ENCODE data around the gene IP6K1.
"Not testable (repeated sequence)": the region's sequence is repeated elsewhere in the genome, so short reads cannot be mapped to it uniquely, and the experiment has no call there.

The IP6K1 gene

DNA sequence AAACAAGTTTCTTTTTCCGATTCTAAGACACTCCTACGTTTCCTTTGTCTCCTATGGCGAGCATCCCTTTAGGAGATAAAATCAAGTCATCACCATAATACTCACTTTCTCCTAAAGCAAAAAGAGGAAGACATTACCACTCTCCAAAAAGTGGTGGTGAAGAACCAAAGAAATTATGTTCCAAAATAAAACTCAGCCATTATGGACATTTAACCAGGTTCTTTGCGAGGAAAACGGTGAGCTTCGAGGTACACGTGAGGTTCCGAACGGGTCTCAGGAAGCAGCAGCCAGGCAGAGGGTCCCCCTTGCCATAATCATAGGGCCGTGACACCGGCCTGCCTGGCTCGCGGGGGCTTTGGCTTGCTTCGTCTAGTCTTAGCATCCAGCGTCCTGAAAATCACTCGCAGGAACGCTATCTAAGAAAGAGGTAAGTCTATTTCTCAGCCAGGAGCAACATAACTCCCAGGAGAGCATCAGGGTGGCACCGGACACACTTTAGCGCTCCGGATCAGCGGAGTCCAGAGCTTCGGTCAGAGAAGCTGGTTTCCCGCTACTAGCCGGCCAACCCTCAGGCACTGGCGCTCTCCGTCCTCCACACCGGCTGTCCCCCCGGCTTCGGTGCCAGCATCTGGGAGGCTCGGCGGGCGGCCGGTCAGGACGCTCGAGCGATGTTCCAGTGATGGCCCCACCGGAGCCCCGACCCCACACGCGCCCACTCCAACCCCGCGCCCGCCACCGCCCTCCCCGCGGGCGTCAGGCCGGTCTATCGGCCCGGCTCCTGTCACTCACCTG lies 581 bp downstream of the IP6K1 start:
- H3K4me3 ChIP-seq (ENCODE audit: low read length) = peak overlapping the region; percentile 87
- no peak for DNase-seq (ENCODE audit: low read depth)
- no peak for TF ChIP-seq CTCF (conservative IDR thresholded peaks at IDR 0.05; ENCODE audit: low read depth, low read length)

DNA sequence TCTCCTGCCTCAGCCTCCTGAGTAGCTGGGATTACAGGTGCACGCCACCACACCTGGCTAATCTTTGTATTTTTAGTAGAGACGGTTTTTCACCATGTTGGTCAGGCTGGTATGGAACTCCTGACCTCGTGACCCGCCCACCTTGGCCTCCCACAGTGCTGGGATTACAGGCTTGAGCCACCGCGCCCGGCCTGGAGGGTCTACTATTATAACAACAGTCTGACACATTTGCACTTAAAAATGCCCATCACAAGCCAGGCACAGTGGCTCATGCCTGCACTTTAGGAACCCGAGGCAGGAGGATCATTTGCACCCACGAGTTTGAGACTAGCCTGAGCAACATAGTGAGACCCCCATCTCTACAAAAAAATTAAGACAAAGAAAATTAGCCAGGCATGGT lies 4.1 kb downstream of the IP6K1 start:
- H3K4me3 ChIP-seq (ENCODE audit: low read length); DNase-seq (ENCODE audit: low read depth): not testable (repeated sequence)

DNA sequence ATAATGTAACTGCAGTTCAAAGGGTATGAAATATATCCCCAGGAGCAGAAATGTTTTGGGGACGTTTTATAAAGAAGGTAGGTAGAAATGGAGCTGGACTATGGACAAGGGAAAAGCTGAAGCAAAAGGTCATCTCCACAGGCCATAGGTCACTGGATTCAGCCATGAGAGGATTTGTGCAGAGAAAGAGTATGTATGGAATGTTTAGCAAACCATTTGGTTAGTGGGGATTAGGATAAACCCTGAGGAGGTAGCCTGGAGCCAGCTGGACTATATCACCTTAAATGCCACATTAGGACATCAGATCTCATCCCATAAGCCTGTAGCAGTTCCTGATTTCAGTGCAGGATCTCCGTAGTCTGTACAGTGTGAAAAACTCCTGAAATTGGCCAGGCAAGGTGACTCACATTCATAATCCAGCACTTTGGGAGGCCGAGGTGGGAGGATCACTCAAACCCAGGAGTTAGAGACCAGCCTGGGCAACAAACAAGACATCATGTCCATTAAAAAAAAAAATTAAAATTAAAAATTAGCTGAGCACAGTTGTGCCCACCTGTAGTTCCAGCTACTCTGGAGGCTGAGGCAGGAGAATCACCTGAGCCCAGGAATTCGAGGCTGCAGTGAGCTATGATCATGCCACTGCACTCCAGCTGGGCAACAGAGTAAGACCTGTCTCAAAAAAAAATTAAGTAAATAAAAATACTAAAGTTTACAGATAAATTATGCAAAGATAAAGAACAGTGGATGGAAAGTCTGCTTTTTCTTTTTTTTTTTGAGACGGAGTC lies 4.7 kb downstream of the IP6K1 start:
- no peak for TF ChIP-seq CTCF (conservative IDR thresholded peaks at IDR 0.05; ENCODE audit: low read depth, low read length)
- no peak for DNase-seq (ENCODE audit: low read depth)
- H3K4me3 ChIP-seq (ENCODE audit: low read length) = no peak overlapping the region

DNA sequence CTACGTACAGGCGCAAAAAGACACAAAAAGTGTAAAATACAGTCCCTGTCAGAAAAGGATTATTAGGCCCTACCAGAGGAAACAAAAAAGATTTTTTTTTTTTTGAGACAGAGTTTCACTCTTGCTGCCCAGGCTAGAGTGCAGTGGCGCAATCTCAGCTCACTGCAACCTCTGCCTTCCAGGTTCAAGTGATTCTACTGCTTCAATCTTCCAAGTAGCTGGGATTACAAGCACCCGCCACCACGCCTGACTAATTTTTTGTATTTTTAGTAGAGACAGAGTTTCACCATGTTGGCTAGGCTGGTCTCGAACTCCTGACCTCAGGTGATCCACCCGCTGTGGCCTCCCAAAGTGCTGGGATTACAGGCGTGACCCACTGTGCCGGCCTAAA lies 5.4 kb downstream of the IP6K1 start:
- not testable (repeated sequence) for DNase-seq (ENCODE audit: low read depth); H3K4me3 ChIP-seq (ENCODE audit: low read length)

GRCh38 chr3:49780080-49780974 lies 6.0 kb downstream of the IP6K1 start:
- TF ChIP-seq CTCF (conservative IDR thresholded peaks at IDR 0.05; ENCODE audit: low read depth, low read length) = no peak

DNA sequence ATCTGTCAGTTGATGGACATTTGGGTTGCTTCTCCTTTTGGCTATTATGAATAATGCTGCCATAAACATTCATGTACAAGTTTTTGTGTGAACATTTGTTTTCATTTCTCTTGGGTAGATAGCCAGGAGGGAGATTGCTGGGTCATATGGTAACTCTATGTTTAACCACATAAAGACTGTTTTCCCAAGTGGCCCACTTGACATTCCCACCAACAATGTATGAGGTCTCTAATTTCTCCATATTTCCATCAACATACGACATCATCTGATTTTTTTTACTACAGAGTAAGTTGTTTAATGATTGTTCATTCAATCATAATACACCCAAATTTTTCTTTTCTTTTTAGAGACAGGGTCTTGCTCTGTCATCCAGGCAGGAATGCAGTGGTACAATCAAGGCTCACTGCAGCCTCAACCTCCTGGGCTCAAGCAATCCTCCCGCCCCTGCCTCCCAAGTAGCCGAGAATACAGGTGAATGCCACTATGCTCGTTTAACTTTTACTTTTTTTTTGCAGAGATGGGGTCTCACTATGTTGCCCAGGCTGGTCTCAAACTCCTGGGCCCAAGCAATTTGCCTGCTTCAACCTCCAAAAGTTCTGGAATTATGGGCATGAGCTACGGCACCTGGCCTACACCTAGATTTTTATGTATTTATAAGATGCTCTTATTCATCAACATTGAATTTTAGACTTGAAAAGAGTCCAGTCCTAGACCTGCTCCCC lies 6.8 kb downstream of the IP6K1 start:
- TF ChIP-seq CTCF (conservative IDR thresholded peaks at IDR 0.05; ENCODE audit: low read depth, low read length) = no peak
- DNase-seq (ENCODE audit: low read depth) = no peak
- no peak overlapping the region for H3K4me3 ChIP-seq (ENCODE audit: low read length)

More at GRCh38 chr3:49780080-49780974, 6.0 kb downstream of the IP6K1 start:
- no peak overlapping the region for H3K4me3 ChIP-seq (ENCODE audit: low read length)
- no peak for DNase-seq (ENCODE audit: low read depth)

GRCh38 chr3:49776101-49776500 lies 10.2 kb downstream of the IP6K1 start:
- not testable (repeated sequence) for DNase-seq (ENCODE audit: low read depth); H3K4me3 ChIP-seq (ENCODE audit: low read length)

DNA sequence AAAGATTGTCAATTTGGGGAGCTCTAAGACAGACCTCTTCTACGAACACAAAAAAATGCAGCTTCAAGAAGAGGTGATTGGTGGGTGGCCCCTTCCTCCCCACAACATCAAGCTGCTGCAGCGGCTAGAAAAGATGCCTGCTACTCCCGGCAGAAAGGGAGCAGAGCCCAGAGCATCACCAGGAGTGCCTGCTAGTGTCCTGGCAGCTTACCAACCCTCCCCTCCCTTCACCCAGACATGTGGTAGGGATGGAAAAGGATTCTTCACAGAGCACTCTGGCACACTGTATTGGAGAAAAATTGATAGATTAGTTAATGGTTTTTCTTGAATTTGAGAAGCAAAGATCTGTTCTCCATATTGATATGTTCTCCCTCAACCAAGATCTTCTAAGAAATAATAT lies 10.8 kb downstream of the IP6K1 start:
- TF ChIP-seq CTCF (conservative IDR thresholded peaks at IDR 0.05; ENCODE audit: low read depth, low read length) = no peak
- H3K4me3 ChIP-seq (ENCODE audit: low read length) = no peak overlapping the region
- DNase-seq (ENCODE audit: low read depth) = no peak
